HG03432 (cell line): ENCODE measurements around the gene OCRL.

Source experiments
- ATAC-seq: cut with Tn5 transposase; IDR thresholded peaks from one replicate; pipeline ENCODE4 v1.9.1; 2021; ENCODE audit warnings: mild to moderate bottlenecking, moderate library complexity; ENCODE audit not compliant: unreplicated experiment

OCRL gene

GRCh38 chrX:129581904-129582303 is 41.8 kb downstream of the OCRL start:
- ATAC-seq = no peak

- no peak for ATAC-seq
Measured at GRCh38 chrX:129585167-129585566, 45.1 kb downstream of the OCRL start.

GRCh38 chrX:129585691-129586090 is 45.6 kb downstream of the OCRL start:
- no peak for ATAC-seq

GRCh38 chrX:129586446-129586845 is 46.4 kb downstream of the OCRL start:
- ATAC-seq = no peak

- no peak for ATAC-seq
Measured at GRCh38 chrX:129590596-129590995, 50.5 kb downstream of the OCRL start.

- no peak for ATAC-seq
Measured at GRCh38 chrX:129593137-129593536, 53.1 kb downstream of the OCRL start.

- ATAC-seq = no peak
Measured at GRCh38 chrX:129594781-129595180, 54.7 kb downstream of the OCRL start.

GRCh38 chrX:129596077-129596476 is 56.0 kb downstream of the OCRL start:
- no peak for ATAC-seq

GRCh38 chrX:129597905-129598304 is 57.8 kb downstream of the OCRL start:
- ATAC-seq = no peak

GRCh38 chrX:129599499-129599898 is 59.4 kb downstream of the OCRL start:
- ATAC-seq = no peak

GRCh38 chrX:129599996-129600395 is 59.9 kb downstream of the OCRL start:
- no peak for ATAC-seq

- ATAC-seq = no peak
Measured at GRCh38 chrX:129600981-129601424, 60.9 kb downstream of the OCRL start.

GRCh38 chrX:129606918-129607317 is 66.9 kb downstream of the OCRL start:
- no peak for ATAC-seq

- ATAC-seq = no peak
Measured at GRCh38 chrX:129608496-129608895, 68.4 kb downstream of the OCRL start.

- ATAC-seq = no peak
Measured at GRCh38 chrX:129609395-129609794, 69.3 kb downstream of the OCRL start.

GRCh38 chrX:129612396-129612795 is 72.3 kb downstream of the OCRL start:
- no peak for ATAC-seq

GRCh38 chrX:129613596-129613995 is 73.5 kb downstream of the OCRL start:
- ATAC-seq = no peak

- ATAC-seq = no peak
Measured at GRCh38 chrX:129614481-129615255, 74.6 kb downstream of the OCRL start.

GRCh38 chrX:129617420-129617819 is 77.4 kb downstream of the OCRL start:
- no peak for ATAC-seq

- ATAC-seq = no peak
Measured at GRCh38 chrX:129618997-129619396, 78.9 kb downstream of the OCRL start.

GRCh38 chrX:129622757-129623301 is 82.8 kb downstream of the OCRL start:
- ATAC-seq = no peak

- no peak for ATAC-seq
Measured at GRCh38 chrX:129626026-129626425, 86.0 kb downstream of the OCRL start.

- ATAC-seq = no peak
Measured at GRCh38 chrX:129629837-129630236, 89.8 kb downstream of the OCRL start.
